ENCODE results near the gene REXO1.
"Not testable (repeated sequence)": the region's sequence is repeated elsewhere in the genome, so short reads cannot be mapped to it uniquely, and the experiment has no call there.

The REXO1 gene

DNA sequence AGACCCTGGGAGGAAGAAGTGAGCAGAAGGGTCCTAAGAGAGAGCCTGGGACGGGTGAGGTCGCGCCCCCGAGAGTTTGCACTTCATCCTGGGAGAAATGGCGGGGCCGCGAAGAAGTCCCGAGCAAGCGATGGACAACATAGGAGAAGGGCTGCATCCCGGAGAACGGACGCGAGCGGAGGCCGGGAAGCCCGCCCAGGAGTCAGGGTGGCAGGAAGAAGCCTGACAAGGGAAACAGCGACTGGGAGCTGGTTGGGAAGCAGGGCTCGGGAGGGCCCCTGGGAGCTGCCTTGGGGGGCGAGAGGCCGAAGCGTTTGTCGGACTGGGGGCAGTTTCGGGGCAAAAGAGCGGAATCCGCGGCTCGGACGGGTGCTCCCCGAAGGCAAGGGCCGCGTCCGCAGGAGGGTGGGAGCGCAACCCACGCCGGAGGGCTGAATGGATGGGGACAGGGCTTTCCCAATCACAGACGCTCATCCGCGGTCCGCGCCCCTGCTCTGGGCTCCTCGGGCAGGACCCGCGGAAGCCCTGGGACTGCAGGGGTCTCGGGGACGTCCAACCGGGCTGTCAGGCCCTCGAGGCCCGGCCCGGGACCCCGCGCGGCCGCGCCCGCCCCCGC lies 36.5 kb upstream of the REXO1 start:
- TF ChIP-seq, protein P1, sequence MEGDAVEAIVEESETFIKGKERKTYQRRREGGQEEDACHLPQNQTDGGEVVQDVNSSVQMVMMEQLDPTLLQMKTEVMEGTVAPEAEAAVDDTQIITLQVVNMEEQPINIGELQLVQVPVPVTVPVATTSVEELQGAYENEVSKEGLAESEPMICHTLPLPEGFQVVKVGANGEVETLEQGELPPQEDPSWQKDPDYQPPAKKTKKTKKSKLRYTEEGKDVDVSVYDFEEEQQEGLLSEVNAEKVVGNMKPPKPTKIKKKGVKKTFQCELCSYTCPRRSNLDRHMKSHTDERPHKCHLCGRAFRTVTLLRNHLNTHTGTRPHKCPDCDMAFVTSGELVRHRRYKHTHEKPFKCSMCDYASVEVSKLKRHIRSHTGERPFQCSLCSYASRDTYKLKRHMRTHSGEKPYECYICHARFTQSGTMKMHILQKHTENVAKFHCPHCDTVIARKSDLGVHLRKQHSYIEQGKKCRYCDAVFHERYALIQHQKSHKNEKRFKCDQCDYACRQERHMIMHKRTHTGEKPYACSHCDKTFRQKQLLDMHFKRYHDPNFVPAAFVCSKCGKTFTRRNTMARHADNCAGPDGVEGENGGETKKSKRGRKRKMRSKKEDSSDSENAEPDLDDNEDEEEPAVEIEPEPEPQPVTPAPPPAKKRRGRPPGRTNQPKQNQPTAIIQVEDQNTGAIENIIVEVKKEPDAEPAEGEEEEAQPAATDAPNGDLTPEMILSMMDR (conservative IDR thresholded peaks at IDR 0.05; ENCODE audit: low read depth, low read length): no peak
- H3K4me3 ChIP-seq (ENCODE audit: low read length): peak overlapping the region; percentile 86
- DNase-seq (ENCODE audit: low read depth): no peak

DNA sequence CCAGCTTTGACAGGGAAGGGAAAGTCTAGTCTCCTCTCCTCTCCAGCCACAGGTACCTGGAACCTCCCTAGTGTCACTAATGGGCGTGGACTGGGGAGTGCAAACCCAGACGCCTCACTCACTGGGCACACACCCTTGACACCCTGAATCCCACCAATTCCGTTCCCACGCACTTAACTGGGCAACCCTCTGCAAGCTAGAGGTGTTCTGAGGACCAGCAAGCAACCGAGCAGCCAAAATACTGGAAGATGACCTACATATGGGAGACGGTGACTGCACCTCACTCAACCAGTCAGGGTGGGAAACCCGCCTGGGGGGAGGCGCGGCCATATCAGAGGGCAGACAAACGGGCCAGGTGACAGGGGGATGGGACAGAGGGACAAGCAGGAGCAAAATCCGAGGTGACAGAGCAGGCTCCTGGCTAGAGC lies 36.0 kb upstream of the REXO1 start:
- TF ChIP-seq, protein P1 (conservative IDR thresholded peaks at IDR 0.05; ENCODE audit: low read depth, low read length): no peak
- peak overlapping the region; percentile 86 for H3K4me3 ChIP-seq (ENCODE audit: low read length)
- no peak for DNase-seq (ENCODE audit: low read depth)

DNA sequence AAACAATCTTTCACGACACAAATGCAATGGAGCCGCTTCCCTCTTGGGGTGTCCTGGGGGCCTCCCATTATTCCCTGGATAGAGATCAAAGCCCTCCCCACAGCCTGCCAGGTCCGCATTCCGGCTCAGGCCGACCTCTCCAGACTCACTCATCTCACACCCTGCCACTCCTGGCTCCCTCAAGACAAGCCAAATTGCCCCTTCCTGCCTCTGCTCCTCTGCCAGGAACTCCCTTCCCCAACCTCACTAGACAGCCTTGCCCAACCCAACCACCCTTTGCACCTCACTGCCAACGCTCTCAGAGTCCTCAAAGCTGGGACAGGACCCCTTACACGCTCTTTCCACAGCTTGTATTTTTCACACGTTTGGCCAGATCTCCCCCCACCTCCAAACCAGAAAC lies 35.5 kb upstream of the REXO1 start:
- DNase-seq (ENCODE audit: low read depth): no peak
- peak overlapping the region; percentile 86 for H3K4me3 ChIP-seq (ENCODE audit: low read length)
- TF ChIP-seq, protein P1 (conservative IDR thresholded peaks at IDR 0.05; ENCODE audit: low read depth, low read length): no peak

DNA sequence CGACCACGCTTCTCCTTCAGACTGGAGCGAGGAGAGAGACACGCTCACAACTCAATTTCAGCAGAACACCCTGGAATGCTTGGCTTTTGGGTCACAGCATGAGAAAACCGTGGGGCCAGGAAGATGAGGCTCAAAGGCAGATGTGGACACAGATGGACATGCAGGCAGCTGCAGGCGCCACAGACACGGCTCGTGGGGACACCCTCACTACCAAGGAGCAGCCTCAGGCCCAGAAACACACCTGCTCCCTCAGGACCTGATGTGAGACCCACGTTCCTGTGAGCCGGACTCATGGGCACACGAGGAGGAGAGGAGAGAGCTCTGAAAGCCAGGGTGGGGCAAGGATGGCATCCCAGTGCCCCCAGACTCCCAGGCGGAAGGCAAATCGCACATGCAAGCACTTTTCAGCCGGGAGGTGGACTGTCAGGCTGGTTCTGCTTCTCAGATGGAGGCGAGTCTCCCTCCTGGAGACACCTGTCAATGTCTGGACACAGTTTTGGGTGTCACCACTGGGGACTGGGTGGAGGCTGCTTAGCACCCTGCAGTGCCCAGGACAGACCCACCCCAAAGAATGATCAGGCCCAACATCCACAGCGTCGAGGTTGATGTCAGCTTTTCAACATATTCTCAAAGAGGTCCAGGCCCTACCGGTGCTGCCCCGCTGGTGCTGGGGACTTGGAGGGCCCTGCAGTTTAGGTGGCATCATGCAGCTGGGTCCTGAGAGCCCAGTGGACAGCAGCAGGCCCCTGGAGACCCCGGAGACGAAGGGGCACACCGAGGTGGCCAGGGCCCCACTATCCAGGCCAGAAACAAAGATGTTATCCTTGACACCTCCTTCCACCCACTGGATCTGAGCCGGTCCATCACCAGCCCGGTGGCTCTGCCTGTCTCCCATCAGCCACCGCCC lies 34.8 kb upstream of the REXO1 start:
- no peak for DNase-seq (ENCODE audit: low read depth)
- TF ChIP-seq, protein P1 (conservative IDR thresholded peaks at IDR 0.05; ENCODE audit: low read depth, low read length): no peak
- H3K4me3 ChIP-seq (ENCODE audit: low read length): no peak overlapping the region

DNA sequence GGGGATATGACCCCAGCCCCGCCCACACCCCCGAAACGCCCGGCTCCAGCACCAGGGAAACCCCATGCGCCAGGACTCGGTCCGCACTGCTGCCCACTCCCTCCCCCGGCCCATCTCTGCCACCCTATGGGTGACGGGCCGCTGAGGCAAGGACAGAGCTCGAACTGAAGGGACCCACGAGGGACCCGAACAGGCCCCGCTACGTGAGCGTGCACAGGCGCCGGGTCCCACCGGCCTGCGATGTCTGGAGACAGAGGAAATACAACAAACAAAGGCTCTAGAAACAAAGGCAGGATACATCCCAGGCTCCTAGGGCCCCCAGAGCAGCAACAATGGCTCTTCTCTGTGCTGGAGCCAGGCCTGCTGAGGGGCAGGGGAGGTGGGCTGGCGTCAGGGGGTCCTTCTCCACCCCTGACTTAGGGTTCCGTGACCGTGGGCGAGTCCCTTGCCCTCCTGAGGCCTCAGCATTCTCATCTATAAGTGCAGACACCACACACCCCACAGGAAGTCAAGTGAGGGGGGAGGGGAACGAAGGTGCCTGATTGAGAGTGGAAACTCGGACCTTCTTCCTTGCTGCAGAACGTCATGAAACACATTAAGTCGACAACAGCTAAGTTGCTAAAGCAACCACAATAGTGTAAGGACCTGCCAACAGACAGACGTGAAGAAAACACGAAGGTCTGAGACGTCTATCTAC lies 34.0 kb upstream of the REXO1 start:
- DNase-seq (ENCODE audit: low read depth): no peak
- no peak overlapping the region for H3K4me3 ChIP-seq (ENCODE audit: low read length)

DNA sequence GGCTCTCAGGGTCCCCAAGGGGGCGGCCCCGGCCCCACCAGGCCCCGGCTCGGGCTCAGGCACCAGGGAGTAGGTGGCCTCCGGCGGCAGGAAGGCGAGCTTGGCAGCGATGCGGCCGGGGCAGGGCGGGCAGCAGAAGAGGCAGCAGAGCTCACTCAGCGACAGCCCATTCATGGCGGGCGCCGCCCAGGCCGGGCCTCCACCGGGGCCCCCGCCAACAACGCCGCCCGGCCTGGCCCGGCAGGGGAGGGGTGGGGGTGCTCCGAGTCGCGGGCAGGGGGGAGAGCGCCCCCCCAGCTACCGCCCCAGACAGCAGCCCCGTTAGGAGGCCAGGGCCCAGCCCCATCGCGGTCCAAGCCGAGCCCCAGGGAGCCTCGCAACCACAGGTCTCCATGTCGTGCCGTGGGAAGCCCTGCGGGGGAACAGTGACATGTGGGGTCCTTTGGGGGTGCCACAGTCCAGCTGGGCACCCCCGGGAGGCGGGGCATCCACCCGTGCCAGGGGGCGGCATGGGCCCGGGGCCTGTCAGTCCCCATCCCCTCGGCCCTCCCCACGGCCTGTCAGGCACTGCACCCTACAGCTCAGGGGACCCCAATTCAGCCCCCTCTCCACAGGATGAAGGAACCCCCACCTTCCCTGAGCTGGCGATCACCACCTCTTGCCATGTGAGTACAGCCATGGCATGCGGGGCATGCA lies 33.3 kb upstream of the REXO1 start:
- not testable (repeated sequence) for H3K4me3 ChIP-seq (ENCODE audit: low read length); DNase-seq (ENCODE audit: low read depth)

More for the DNA sequence above, 34.0 kb upstream of the REXO1 start:
- TF ChIP-seq, protein P1 (conservative IDR thresholded peaks at IDR 0.05; ENCODE audit: low read depth, low read length): no peak

Data from retinal pigment epithelial cell (primary cell).